HepG2 (cell line): Measurements from ENCODE around the gene PPFIA3. TPM values are rescaled to one million over a fixed set of nuclear protein-coding genes. Genes with fewer than 3 reads are reported as not detected.

Source experiments
- CEBPG ChIP-seq: IDR thresholded peaks from 2 replicates; pipeline ENCODE4 v1.6.1; 2016
- DNMT3B ChIP-seq: conservative IDR thresholded peaks from 2 replicates; pipeline ENCODE4 v1.6.1; 2016; ENCODE audit warnings: missing biosample characterization, control low read depth
- ELF4 ChIP-seq: sonication (generic); formaldehyde crosslinking; IDR thresholded peaks from 2 replicates; pipeline ENCODE4 v1.5.0; 2020; ENCODE audit warnings: missing genetic modification reagents, mild to moderate bottlenecking, moderate library complexity, borderline replicate concordance
- MNT ChIP-seq: fragments of 450-650 bp; IDR thresholded peaks from 2 replicates; pipeline ENCODE4 v1.6.1; 2016
- PHF20 ChIP-seq: sonication (generic); formaldehyde crosslinking; IDR thresholded peaks from 2 replicates; pipeline ENCODE4 v1.5.0; 2020; ENCODE audit warnings: mild to moderate bottlenecking, missing genetic modification reagents
- POGK ChIP-seq: sonication (generic); formaldehyde crosslinking; conservative IDR thresholded peaks from 2 replicates; pipeline ENCODE4 v1.8.0; 2022; ENCODE audit warnings: mild to moderate bottlenecking, moderate library complexity, missing genetic modification reagents
- SAP130 ChIP-seq: IDR thresholded peaks from 2 replicates; pipeline ENCODE4 v1.6.1; 2016; ENCODE audit warnings: low read depth
- SCMH1 ChIP-seq: sonication (generic); formaldehyde crosslinking; IDR thresholded peaks from 2 replicates; pipeline ENCODE4 v1.9.0; 2021; ENCODE audit warnings: missing genetic modification reagents, mild to moderate bottlenecking, borderline replicate concordance
- SOX13 ChIP-seq, 3 experiments: fragments of 450-650 bp in 1 of 3; sonication (generic) in 1 of 3; formaldehyde crosslinking in 1 of 3; IDR thresholded peaks in 2 of 3; conservative IDR thresholded peaks in 1 of 3; 2 replicates each; pipeline versions ENCODE4 v1.5.0 to v1.6.1; 2016 to 2020; ENCODE audit warnings: antibody characterized with exemption in 1 of 3, mild to moderate bottlenecking in 1 of 3, missing compliant biosample characterization in 1 of 3, missing genetic modification reagents in 1 of 3, moderate library complexity in 1 of 3
- SRF ChIP-seq: IDR thresholded peaks from 2 replicates; pipeline ENCODE4 v1.6.1; 2011; ENCODE audit warnings: mild to moderate bottlenecking, low read depth, low read length, moderate library complexity
- SYNCRIP ChIP-seq: fragments of 200-400 bp; formaldehyde crosslinking; IDR thresholded peaks from 2 replicates; pipeline ENCODE4 v1.6.1; 2018; ENCODE audit warnings: mild to moderate bottlenecking, low read depth, low read length; ENCODE audit not compliant: insufficient read depth
- TFAP4 ChIP-seq: sonication (generic); IDR thresholded peaks from 2 replicates; pipeline ENCODE4 v1.6.1; 2016; ENCODE audit warnings: low read depth, borderline replicate concordance
- THAP11 ChIP-seq: IDR thresholded peaks from 2 replicates; pipeline ENCODE4 v1.6.1; 2016; ENCODE audit warnings: missing biosample characterization, missing genetic modification reagents
- TOPORS ChIP-seq: sonication (generic); formaldehyde crosslinking; IDR thresholded peaks from 2 replicates; pipeline ENCODE4 v1.8.0; 2023; ENCODE audit warnings: mild to moderate bottlenecking, missing genetic modification reagents
- ZNF232 ChIP-seq: sonication (generic); formaldehyde crosslinking; IDR thresholded peaks from 2 replicates; pipeline ENCODE4 v1.4.0; 2020; ENCODE audit warnings: missing genetic modification reagents, borderline replicate concordance
- ZNF331 ChIP-seq: sonication (generic); formaldehyde crosslinking; IDR thresholded peaks from 2 replicates; pipeline ENCODE4 v1.4.0; 2020; ENCODE audit warnings: missing genetic modification reagents
- ZNF362 ChIP-seq: sonication (generic); formaldehyde crosslinking; IDR thresholded peaks from 2 replicates; pipeline ENCODE4 v1.4.0; 2020; ENCODE audit warnings: missing genetic modification reagents, mild to moderate bottlenecking, borderline replicate concordance
- ZNF441 ChIP-seq: sonication (generic); formaldehyde crosslinking; IDR thresholded peaks from 2 replicates; pipeline ENCODE4 v1.7.0; 2021; ENCODE audit warnings: missing genetic modification reagents, borderline replicate concordance
- polyA plus RNA-seq, 8 experiments: library from polyadenylated mRNA; depleted of rRNA in 3 of 8; stranded (reverse) in 7 of 8; unstranded in 1 of 8; fragments of >200 nt; fragmentation: Illumina TruSeq in 4 of 8; extraction: Trizol in 4 of 8; gene quantifications; 2 replicates each; pipeline versions ENCODE4 v1.2.1 to v1.2.3, GENCODE V29; 2011 to 2016; ENCODE audit warnings: low read depth in 4 of 8, missing spikeins in 1 of 8, mixed read lengths in 1 of 8; ENCODE audit not compliant: insufficient read depth in 1 of 8
- total RNA-seq, 5 experiments: library from RNA; depleted of rRNA; stranded (reverse); fragments of >200 nt; fragmentation: Illumina TruSeq; extraction: Trizol; gene quantifications; 2 replicates each; pipeline ENCODE4 v1.2.3, GENCODE V29; 2016; ENCODE audit warnings: low read depth in 1 of 5

PPFIA3 gene
- total and polyA plus RNA-seq, 2 of the 13 experiments (the other 11 are each of a cell fraction or from before 2014, with no cell fraction given), result 6.7 to 8.6 TPM

- TF ChIP-seq POGK (CRISPR knock-in tag) (peak; percentile 93), ZNF232 (CRISPR knock-in tag) (peak; percentile 62; the same call in 1 of the 2 replicates), ZNF362 (CRISPR knock-in tag) (no peak), SRF (no peak), ELF4 (CRISPR knock-in tag) (no peak), TFAP4 (peak; percentile 37; the same call in 1 of the 2 replicates), THAP11 (CRISPR knock-in tag) (peak; percentile 72), DNMT3B (CRISPR knock-in tag) (0 out of 2 replicates have a peak, but pooled peaks have one; percentile 85), SAP130 (peak; percentile 78), ZNF331 (CRISPR knock-in tag) (peak; percentile 43; the same call in 1 of the 2 replicates), SCMH1 (no peak), SYNCRIP (no peak), CEBPG (CRISPR knock-in tag) (0 out of 2 replicates have a peak, but pooled peaks have one; percentile 7), ZNF441 (CRISPR knock-in tag) (peak; percentile 74; the same call in 1 of the 2 replicates), PHF20 (CRISPR knock-in tag) (0 out of 2 replicates have a peak, but pooled peaks have one; percentile 21), MNT (peak; percentile 39; the same call in 1 of the 2 replicates), SOX13 (IDR thresholded peaks at IDR 0.05) (no peak; the same call in 1 of the 2 replicates), SOX13 (CRISPR knock-in tag; conservative IDR thresholded peaks at IDR 0.05 in 1 of 2, IDR thresholded peaks at IDR 0.05 in 1 of 2) (peak in 1 of 2 experiments; percentile 47; a peak in 1 of 4 replicates), TOPORS (CRISPR knock-in tag) (peak; percentile 81)
Observed at GRCh38 chr19:49118565-49119410, 556 bp upstream of the PPFIA3 start, which contains the start of gene C19orf73 (continued).
